AG10803 (cell line): ENCODE data around the gene NOS2.
A peak's percentile ranks its signal among the peaks of the same experiment; 100 is the strongest.
"Not testable (repeated sequence)": the region's sequence is repeated elsewhere in the genome, so short reads cannot be mapped to it uniquely, and the experiment has no call there.

Source experiments
- DNase-seq: peaks from one replicate; pipeline ENCODE4 v3.0.0; 2010; ENCODE audit warnings: low read depth
- H3K4me3 ChIP-seq: 2 replicates; pipeline ENCODE4 v1.5.1; 2011; ENCODE audit warnings: mild to moderate bottlenecking, low read length, control low read depth
- CTCF ChIP-seq: conservative IDR thresholded peaks from 2 replicates; pipeline ENCODE4 v1.5.1; 2011; ENCODE audit warnings: mild to moderate bottlenecking, low read length, control low read depth, inconsistent platforms

Gene NOS2

GRCh38 chr17:27733773-27734172, 66.6 kb downstream of the NOS2 start:
- TF ChIP-seq CTCF, result no peak

GRCh38 chr17:27732746-27733145, 67.6 kb downstream of the NOS2 start:
- DNase-seq, H3K4me3 ChIP-seq: not testable (repeated sequence)

More at GRCh38 chr17:27733773-27734172, 66.6 kb downstream of the NOS2 start:
- peak; percentile 3 for DNase-seq
- no peak overlapping the region for H3K4me3 ChIP-seq

DNA sequence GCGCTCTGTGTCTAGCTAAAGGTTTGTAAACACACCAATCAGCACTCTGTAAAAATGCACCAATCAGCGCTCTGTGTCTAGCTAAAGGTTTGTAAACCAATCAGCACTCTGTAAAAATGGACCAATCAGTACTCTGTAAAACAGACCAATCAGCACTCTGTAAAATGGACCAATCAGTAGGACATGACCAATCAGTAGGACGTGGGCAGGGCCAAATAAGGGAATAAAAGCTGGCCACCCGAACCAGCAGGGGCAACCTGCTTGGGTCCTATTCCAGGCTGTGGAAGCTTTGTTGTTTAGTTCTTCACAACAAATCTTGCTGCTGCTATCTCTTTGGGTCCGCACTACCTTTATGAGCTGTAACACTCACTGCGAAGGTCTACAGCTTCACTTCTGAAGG, 74.3 kb downstream of the NOS2 start:
- H3K4me3 ChIP-seq, DNase-seq: not testable (repeated sequence)

DNA sequence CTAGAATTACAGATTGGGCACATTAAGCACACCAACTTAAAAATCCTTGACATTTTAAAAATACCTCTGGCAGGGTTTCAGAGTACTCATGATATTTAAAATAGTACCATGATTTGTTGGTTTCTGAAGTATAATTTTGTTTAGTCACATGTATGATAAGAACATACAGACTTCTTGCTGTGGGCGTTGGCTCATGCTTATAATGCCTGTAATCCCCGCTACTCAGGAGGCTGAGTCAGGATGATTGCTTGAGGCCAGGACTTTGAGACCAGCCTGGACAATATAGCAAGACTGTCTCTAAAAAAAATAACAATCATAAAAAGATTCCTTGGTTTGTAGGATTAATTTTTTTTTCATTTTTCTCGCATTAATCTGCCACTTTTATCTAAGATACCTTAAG, 78.5 kb downstream of the NOS2 start:
- no peak overlapping the region for H3K4me3 ChIP-seq
- TF ChIP-seq CTCF, result no peak
- no peak for DNase-seq
